NCI-H82 treated with DMSO at 0.1 percent for 48 hours (cell line): ENCODE results near the gene ALCAM.

ENCODE experiments used
- DNase-seq: peaks from one replicate; lab custom pipeline; 2025; ENCODE audit not compliant: unreplicated experiment; lab: John Stamatoyannopoulos, UW

Gene ALCAM

DNA sequence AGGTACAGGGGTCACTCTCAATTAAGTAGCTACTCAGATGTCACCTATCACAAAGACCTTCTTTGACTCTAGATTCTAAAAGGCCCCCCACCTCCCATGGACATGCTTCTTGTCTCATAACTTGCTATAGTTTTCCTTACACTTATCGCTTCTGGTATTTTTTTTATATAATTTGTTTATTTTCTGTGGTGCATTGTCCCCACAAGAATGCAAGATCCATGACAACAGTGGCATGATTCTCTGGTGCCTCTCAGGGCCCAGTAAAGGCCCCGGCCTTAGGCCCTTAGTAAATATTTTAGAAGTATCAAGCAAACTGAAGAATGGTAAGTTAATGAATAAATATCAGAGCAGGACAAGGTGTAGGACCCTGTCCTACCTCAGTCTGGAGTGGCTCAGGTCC lies 253.5 kb downstream of the ALCAM start:
- DNase-seq: no peak

- no peak for DNase-seq
Observed at GRCh38 chr3:105622169-105622568, 255.5 kb downstream of the ALCAM start.
